GM23338 (cell line): Measurements from ENCODE around the gene ANKS1B. TPM values are rescaled to one million over a fixed set of nuclear protein-coding genes. Genes with fewer than 3 reads are reported as not detected.

Experiments
- ATAC-seq: fragments of 200-7000 bp; cut with Tn5 transposase; 3 replicates; pipeline ENCODE4 v1.9.1; 2020
- DNase-seq: peaks from one replicate; pipeline ENCODE4 v3.0.0-alpha.2; 2015; ENCODE audit warnings: low spot score
- H2AFZ ChIP-seq: fragments of 200-600 bp; sonication (generic); 2 replicates; pipeline ENCODE4 v1.8.0; 2016; ENCODE audit warnings: antibody characterized with exemption, mild to moderate bottlenecking, moderate library complexity
- H3F3A ChIP-seq: fragments of 200-600 bp; sonication (generic); replicated peaks from 2 replicates; pipeline ENCODE4 v1.8.0; 2017; ENCODE audit warnings: antibody characterized with exemption, mixed run types, low read depth
- H3K27ac ChIP-seq: fragments of 200-600 bp; sonication (generic); 2 replicates; pipeline ENCODE4 v1.6.1; 2016; ENCODE audit warnings: low read depth
- H3K27me3 ChIP-seq: fragments of 200-600 bp; sonication (generic); 2 replicates; pipeline ENCODE4 v1.8.0; 2016; ENCODE audit warnings: mild to moderate bottlenecking, mixed run types, moderate library complexity; ENCODE audit not compliant: insufficient read depth
- H3K36me3 ChIP-seq: fragments of 200-600 bp; sonication (generic); 2 replicates; pipeline ENCODE4 v1.8.0; 2016; ENCODE audit warnings: mild to moderate bottlenecking; ENCODE audit not compliant: insufficient read depth
- H3K4me1 ChIP-seq: fragments of 200-600 bp; sonication (generic); 2 replicates; pipeline ENCODE4 v1.8.0; 2016; ENCODE audit warnings: mild to moderate bottlenecking, moderate library complexity; ENCODE audit not compliant: insufficient read depth
- H3K4me2 ChIP-seq: fragments of 200-600 bp; sonication (generic); 2 replicates; pipeline ENCODE4 v1.7.1; 2017; ENCODE audit warnings: mixed run types
- H3K4me3 ChIP-seq: fragments of 200-600 bp; sonication (generic); 2 replicates; pipeline ENCODE4 v1.6.1; 2016; ENCODE audit warnings: mixed run types
- H3K79me2 ChIP-seq: fragments of 200-600 bp; sonication (generic); replicated peaks from 2 replicates; pipeline ENCODE4 v1.8.0; 2017; ENCODE audit warnings: mild to moderate bottlenecking; ENCODE audit not compliant: insufficient read depth
- H3K9me2 ChIP-seq: fragments of 200-600 bp; sonication (generic); 2 replicates; pipeline ENCODE4 v1.8.0; 2017; ENCODE audit not compliant: insufficient read depth
- H4K20me1 ChIP-seq: fragments of 200-600 bp; sonication (generic); replicated peaks from 2 replicates; pipeline ENCODE4 v1.8.0; 2017; ENCODE audit warnings: mild to moderate bottlenecking; ENCODE audit not compliant: insufficient read depth
- H3K27ac Mint-ChIP-seq: 2 replicates; pipeline ENCODE4 v1.8.0; 2020; ENCODE audit warnings: inconsistent platforms, mild to moderate bottlenecking, moderate library complexity, mixed read lengths
- H3K27me3 Mint-ChIP-seq: 3 replicates; pipeline ENCODE4 v1.8.0; 2022; ENCODE audit warnings: low read depth, mild to moderate bottlenecking, moderate library complexity, mixed read lengths, inconsistent platforms; ENCODE audit not compliant: insufficient read depth, poor library complexity
- H3K36me3 Mint-ChIP-seq: 3 replicates; pipeline ENCODE4 v1.8.0; 2021; ENCODE audit warnings: low read depth, mild to moderate bottlenecking, inconsistent platforms, moderate library complexity, mixed read lengths
- H3K4me1 Mint-ChIP-seq: 3 replicates; pipeline ENCODE4 v1.8.0; 2020; ENCODE audit warnings: mild to moderate bottlenecking, inconsistent platforms, mixed read lengths
- H3K4me3 Mint-ChIP-seq: 3 replicates; pipeline ENCODE4 v1.8.0; 2021; ENCODE audit warnings: moderate library complexity, mild to moderate bottlenecking, inconsistent platforms, mixed read lengths
- H3K9me3 Mint-ChIP-seq: 3 replicates; pipeline ENCODE4 v1.8.0; 2020; ENCODE audit warnings: moderate library complexity, mild to moderate bottlenecking, inconsistent platforms, mixed read lengths
- CREB1 ChIP-seq: fragments of 250-450 bp; sonication (Bioruptor Pico); IDR thresholded peaks from 2 replicates; pipeline ENCODE4 v1.5.0; 2020; ENCODE audit warnings: low read depth, mild to moderate bottlenecking, moderate library complexity
- EZH2 ChIP-seq: fragments of 200-600 bp; sonication (generic); IDR thresholded peaks from one replicate; pipeline ENCODE4 v1.8.0; 2017; ENCODE audit warnings: antibody characterized with exemption, mild to moderate bottlenecking, low read depth; ENCODE audit not compliant: unreplicated experiment
- EZH2phosphoT487 ChIP-seq: fragments of 200-600 bp; sonication (generic); IDR thresholded peaks from one replicate; pipeline ENCODE4 v1.8.1; 2018; ENCODE audit warnings: antibody characterized with exemption; ENCODE audit not compliant: unreplicated experiment
- JUNB ChIP-seq: IDR thresholded peaks from one replicate; pipeline ENCODE4 v1.6.1; 2016; ENCODE audit warnings: antibody characterized with exemption; ENCODE audit not compliant: unreplicated experiment
- NANOG ChIP-seq: IDR thresholded peaks from 2 replicates; pipeline ENCODE4 v1.6.1; 2016; ENCODE audit warnings: antibody characterized with exemption, borderline replicate concordance
- POLR2AphosphoS5 ChIP-seq: IDR thresholded peaks from 2 replicates; pipeline ENCODE4 v1.6.1; 2016; ENCODE audit warnings: antibody characterized with exemption, low read depth
- ZNF114 ChIP-seq: fragments of 250-450 bp; sonication (Bioruptor Pico); IDR thresholded peaks from 2 replicates; pipeline ENCODE4 v1.5.0; 2020; ENCODE audit warnings: mild to moderate bottlenecking, moderate library complexity
- ZNF331 ChIP-seq: fragments of 250-450 bp; sonication (Bioruptor Pico); IDR thresholded peaks from 2 replicates; pipeline ENCODE4 v1.5.0; 2020; ENCODE audit warnings: low read depth, mild to moderate bottlenecking, moderate library complexity
- polyA plus RNA-seq: library from polyadenylated mRNA; unstranded; fragments of >200 nt; fragmentation: Nextera tagmentation; extraction: Ambion mirVana; gene quantifications from 2 replicates; pipeline ENCODE4 v1.2.1, GENCODE V29; 2016
- total RNA-seq: library from RNA; depleted of rRNA; stranded (reverse); fragments of >200 nt; shearing (Covaris generic); gene quantifications from 2 replicates; pipeline ENCODE4 v1.2.3, GENCODE V29; 2014
- TF ChIP-seq, protein P1 (sequence below), 2 experiments: fragments of 200-600 bp in 1 of 2; sonication (generic) in 1 of 2; conservative IDR thresholded peaks; 2 replicates each; pipeline versions ENCODE4 v1.5.1 to v1.6.1; 2016 to 2017; ENCODE audit warnings: antibody characterized with exemption in 2 of 2, low read depth in 2 of 2, mild to moderate bottlenecking in 2 of 2, moderate library complexity in 1 of 2
- TF ChIP-seq, protein P2 (sequence below): IDR thresholded peaks from one replicate; pipeline ENCODE4 v1.6.1; 2018; ENCODE audit warnings: antibody characterized with exemption; ENCODE audit not compliant: unreplicated experiment
- TF ChIP-seq, protein P3 (sequence below): IDR thresholded peaks from 2 replicates; pipeline ENCODE4 v1.6.1; 2016; ENCODE audit warnings: antibody characterized with exemption

The ANKS1B gene
- total and polyA plus RNA-seq, 2 experiments from 2014 or later, result 4.3 to 5.8 TPM

DNA sequence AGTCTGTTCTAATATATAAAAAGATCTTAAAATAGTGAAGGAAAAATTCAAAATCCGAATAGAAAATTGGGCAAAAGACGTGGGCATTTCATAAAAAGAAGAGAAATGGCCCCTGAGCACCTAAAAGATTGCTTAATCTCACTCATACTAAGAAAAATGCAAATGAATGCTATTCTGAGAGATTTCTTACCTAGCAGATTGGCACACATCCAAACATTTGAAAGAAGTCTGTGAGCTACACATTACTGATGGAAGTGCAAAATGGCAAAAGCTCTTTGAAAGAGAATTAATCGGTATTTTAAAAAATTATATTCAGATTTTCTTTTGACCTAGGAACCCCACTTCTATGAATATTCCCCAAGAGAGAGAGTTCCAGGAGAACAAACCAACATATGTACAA lies 617.6 kb downstream of the ANKS1B start:
- ATAC-seq, result no peak
- no peaks in the 10 kb centered on the region for H3K9me2 ChIP-seq
- H3K4me1 ChIP-seq, result no peaks in the 10 kb centered on the region
- no peaks in the 10 kb centered on the region for H3K36me3 Mint-ChIP-seq
- H2AFZ ChIP-seq, result no peak overlapping the region
- no peak for DNase-seq
- no peak overlapping the region for H3K27ac Mint-ChIP-seq
- no peaks in the 10 kb centered on the region for H3K36me3 ChIP-seq
- no peak for TF ChIP-seq JUNB
- TF ChIP-seq NANOG, result no peak
- TF ChIP-seq CREB1 (CRISPR knock-in tag), result no peak
- TF ChIP-seq, protein P1, sequence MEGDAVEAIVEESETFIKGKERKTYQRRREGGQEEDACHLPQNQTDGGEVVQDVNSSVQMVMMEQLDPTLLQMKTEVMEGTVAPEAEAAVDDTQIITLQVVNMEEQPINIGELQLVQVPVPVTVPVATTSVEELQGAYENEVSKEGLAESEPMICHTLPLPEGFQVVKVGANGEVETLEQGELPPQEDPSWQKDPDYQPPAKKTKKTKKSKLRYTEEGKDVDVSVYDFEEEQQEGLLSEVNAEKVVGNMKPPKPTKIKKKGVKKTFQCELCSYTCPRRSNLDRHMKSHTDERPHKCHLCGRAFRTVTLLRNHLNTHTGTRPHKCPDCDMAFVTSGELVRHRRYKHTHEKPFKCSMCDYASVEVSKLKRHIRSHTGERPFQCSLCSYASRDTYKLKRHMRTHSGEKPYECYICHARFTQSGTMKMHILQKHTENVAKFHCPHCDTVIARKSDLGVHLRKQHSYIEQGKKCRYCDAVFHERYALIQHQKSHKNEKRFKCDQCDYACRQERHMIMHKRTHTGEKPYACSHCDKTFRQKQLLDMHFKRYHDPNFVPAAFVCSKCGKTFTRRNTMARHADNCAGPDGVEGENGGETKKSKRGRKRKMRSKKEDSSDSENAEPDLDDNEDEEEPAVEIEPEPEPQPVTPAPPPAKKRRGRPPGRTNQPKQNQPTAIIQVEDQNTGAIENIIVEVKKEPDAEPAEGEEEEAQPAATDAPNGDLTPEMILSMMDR (conservative IDR thresholded peaks at IDR 0.05; ENCODE audit: low read depth in 2 of 2), result no peak
- no peak for TF ChIP-seq EZH2phosphoT487
- no peak for TF ChIP-seq ZNF331 (CRISPR knock-in tag)
- TF ChIP-seq, protein P2, sequence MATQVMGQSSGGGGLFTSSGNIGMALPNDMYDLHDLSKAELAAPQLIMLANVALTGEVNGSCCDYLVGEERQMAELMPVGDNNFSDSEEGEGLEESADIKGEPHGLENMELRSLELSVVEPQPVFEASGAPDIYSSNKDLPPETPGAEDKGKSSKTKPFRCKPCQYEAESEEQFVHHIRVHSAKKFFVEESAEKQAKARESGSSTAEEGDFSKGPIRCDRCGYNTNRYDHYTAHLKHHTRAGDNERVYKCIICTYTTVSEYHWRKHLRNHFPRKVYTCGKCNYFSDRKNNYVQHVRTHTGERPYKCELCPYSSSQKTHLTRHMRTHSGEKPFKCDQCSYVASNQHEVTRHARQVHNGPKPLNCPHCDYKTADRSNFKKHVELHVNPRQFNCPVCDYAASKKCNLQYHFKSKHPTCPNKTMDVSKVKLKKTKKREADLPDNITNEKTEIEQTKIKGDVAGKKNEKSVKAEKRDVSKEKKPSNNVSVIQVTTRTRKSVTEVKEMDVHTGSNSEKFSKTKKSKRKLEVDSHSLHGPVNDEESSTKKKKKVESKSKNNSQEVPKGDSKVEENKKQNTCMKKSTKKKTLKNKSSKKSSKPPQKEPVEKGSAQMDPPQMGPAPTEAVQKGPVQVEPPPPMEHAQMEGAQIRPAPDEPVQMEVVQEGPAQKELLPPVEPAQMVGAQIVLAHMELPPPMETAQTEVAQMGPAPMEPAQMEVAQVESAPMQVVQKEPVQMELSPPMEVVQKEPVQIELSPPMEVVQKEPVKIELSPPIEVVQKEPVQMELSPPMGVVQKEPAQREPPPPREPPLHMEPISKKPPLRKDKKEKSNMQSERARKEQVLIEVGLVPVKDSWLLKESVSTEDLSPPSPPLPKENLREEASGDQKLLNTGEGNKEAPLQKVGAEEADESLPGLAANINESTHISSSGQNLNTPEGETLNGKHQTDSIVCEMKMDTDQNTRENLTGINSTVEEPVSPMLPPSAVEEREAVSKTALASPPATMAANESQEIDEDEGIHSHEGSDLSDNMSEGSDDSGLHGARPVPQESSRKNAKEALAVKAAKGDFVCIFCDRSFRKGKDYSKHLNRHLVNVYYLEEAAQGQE, result no peak
- TF ChIP-seq POLR2AphosphoS5, result no peak
- no peak for TF ChIP-seq ZNF114 (CRISPR knock-in tag)
- TF ChIP-seq, protein P3, sequence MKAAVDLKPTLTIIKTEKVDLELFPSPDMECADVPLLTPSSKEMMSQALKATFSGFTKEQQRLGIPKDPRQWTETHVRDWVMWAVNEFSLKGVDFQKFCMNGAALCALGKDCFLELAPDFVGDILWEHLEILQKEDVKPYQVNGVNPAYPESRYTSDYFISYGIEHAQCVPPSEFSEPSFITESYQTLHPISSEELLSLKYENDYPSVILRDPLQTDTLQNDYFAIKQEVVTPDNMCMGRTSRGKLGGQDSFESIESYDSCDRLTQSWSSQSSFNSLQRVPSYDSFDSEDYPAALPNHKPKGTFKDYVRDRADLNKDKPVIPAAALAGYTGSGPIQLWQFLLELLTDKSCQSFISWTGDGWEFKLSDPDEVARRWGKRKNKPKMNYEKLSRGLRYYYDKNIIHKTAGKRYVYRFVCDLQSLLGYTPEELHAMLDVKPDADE, result no peak
- no peak for TF ChIP-seq EZH2
- no peaks in the 10 kb centered on the region for H3K27me3 ChIP-seq
- H3K4me3 ChIP-seq, result no peak overlapping the region
- no peak overlapping the region for H3K27ac ChIP-seq
- H3K79me2 ChIP-seq, result no peaks in the 10 kb centered on the region
- no peaks in the 10 kb centered on the region for H3K9me3 Mint-ChIP-seq
- H3F3A ChIP-seq, result no peaks in the 10 kb centered on the region
- H3K4me1 Mint-ChIP-seq, result no peaks in the 10 kb centered on the region
- no peaks in the 10 kb centered on the region for H3K27me3 Mint-ChIP-seq
- no peaks in the 10 kb centered on the region for H4K20me1 ChIP-seq
- no peak overlapping the region for H3K4me2 ChIP-seq
- H3K4me3 Mint-ChIP-seq, result no peak overlapping the region
